HUES6 (cell line): Measurements from ENCODE around the gene DHRS13.

Experiments used
- H3K27ac ChIP-seq: 2 replicates; pipeline ENCODE4 v1.7.0; 2013; ENCODE audit warnings: low read depth, mild to moderate bottlenecking, low read length, inconsistent platforms
- H3K27me3 ChIP-seq: 2 replicates; pipeline ENCODE4 v1.6.1; 2013; ENCODE audit warnings: low read length; ENCODE audit not compliant: control insufficient read depth, insufficient read depth
- H3K36me3 ChIP-seq: 2 replicates; pipeline ENCODE4 v1.6.1; 2013; ENCODE audit warnings: low read length; ENCODE audit not compliant: control insufficient read depth, insufficient read depth
- H3K4me1 ChIP-seq: 2 replicates; pipeline ENCODE4 v1.6.1; 2013; ENCODE audit warnings: low read length; ENCODE audit not compliant: control insufficient read depth, insufficient read depth
- H3K4me3 ChIP-seq: 2 replicates; pipeline ENCODE4 v1.5.1; 2013; ENCODE audit warnings: low read depth, low read length
- H3K9ac ChIP-seq: one replicate; pipeline ENCODE4 v1.6.1; 2013; ENCODE audit warnings: mild to moderate bottlenecking, low read length
- H3K9me3 ChIP-seq: 2 replicates; pipeline ENCODE4 v1.6.1; 2013; ENCODE audit warnings: low read depth, low read length; ENCODE audit not compliant: control insufficient read depth, insufficient read depth

Gene DHRS13

DNA sequence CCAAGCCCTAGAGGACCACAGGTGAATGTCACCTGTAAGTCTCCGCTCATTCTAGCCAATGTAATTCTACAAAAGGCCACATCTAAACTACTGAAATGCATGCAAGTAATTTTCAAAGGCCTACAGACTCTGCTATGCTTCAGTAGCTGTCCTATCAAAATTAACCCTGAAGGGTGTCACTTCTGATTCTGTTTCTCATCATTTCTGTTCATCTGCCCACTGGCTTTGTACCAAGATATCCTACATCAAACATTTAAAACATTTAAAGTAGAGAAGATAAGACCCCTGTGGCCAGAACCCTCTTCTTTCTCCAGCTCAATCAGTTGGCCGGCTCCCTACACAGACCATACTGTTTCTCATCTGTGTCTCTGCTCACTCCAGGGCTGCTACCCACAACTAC, 26.9 kb upstream of the DHRS13 start:
- Histone ChIP-seq H3K4me3 (no peak overlapping the region), H3K4me1 (no peaks in the 10 kb centered on the region), H3K27ac (no peak overlapping the region), H3K36me3 (peaks cover 48% of the 10 kb centered on the region), H3K27me3 (no peaks in the 10 kb centered on the region), H3K9me3 (no peaks in the 10 kb centered on the region), H3K9ac (no peak overlapping the region)

DNA sequence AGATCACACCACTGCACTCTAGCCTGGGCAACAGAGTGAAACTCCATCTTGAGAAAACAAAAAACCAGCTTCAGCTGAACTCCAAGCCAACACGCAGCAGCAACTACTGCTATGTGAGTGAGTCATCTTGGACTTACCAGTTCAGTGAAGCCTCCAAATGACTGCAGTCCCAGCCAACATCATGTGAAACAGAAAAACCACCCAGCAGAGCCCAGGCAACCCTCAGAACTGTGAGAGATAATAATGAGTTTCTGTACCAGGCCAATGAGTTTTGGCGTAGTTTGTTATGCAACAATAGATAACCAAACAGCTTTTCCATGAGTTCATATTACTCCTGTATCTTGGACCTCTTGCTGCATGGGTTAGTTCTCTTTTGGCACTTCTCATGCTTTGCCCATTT, 25.2 kb upstream of the DHRS13 start:
- Histone ChIP-seq H3K9me3 (no peaks in the 10 kb centered on the region), H3K27ac (no peak overlapping the region), H3K27me3 (no peaks in the 10 kb centered on the region), H3K4me1 (no peaks in the 10 kb centered on the region), H3K36me3 (peaks cover 61% of the 10 kb centered on the region), H3K4me3 (no peak overlapping the region), H3K9ac (no peak overlapping the region)

- Histone ChIP-seq H3K36me3 (peaks cover 67% of the 10 kb centered on the region), H3K4me3 (no peak overlapping the region), H3K9me3 (no peaks in the 10 kb centered on the region), H3K4me1 (no peaks in the 10 kb centered on the region), H3K9ac (no peak overlapping the region), H3K27ac (no peak overlapping the region), H3K27me3 (no peaks in the 10 kb centered on the region)
Measured at GRCh38 chr17:28926786-28927185, 23.9 kb upstream of the DHRS13 start.

DNA sequence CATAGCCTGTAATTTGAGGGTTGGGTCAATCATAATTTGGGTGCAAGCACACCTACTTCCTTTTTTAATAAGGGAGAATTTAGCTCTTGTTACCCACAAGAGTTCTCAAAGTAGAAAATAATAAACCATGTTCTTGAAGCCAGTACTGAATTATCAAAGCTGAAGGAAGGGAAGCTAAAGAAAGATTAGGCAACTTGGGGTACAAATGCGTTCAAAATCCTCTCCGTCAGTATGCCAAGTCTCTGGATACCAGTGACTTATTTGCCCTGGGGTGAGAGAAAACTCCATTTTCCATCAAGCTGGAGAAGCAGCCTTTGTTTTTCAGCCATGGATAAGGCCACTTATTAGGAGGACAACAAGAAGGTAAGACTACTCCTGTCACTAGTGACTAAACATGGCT, 23.5 kb upstream of the DHRS13 start:
- no peaks in the 10 kb centered on the region for H3K9me3 ChIP-seq
- no peak overlapping the region for H3K4me3 ChIP-seq
- H3K27me3 ChIP-seq, result no peaks in the 10 kb centered on the region
- no peak overlapping the region for H3K27ac ChIP-seq
- no peak overlapping the region for H3K9ac ChIP-seq
- peaks cover 71% of the 10 kb centered on the region for H3K36me3 ChIP-seq
- H3K4me1 ChIP-seq, result no peaks in the 10 kb centered on the region

- Histone ChIP-seq H3K27ac (no peak overlapping the region), H3K4me3 (no peak overlapping the region), H3K4me1 (no peaks in the 10 kb centered on the region), H3K27me3 (no peaks in the 10 kb centered on the region), H3K9ac (no peak overlapping the region), H3K9me3 (no peaks in the 10 kb centered on the region), H3K36me3 (peaks cover 75% of the 10 kb centered on the region)
Measured at GRCh38 chr17:28925912-28926365, 23.1 kb upstream of the DHRS13 start.

DNA sequence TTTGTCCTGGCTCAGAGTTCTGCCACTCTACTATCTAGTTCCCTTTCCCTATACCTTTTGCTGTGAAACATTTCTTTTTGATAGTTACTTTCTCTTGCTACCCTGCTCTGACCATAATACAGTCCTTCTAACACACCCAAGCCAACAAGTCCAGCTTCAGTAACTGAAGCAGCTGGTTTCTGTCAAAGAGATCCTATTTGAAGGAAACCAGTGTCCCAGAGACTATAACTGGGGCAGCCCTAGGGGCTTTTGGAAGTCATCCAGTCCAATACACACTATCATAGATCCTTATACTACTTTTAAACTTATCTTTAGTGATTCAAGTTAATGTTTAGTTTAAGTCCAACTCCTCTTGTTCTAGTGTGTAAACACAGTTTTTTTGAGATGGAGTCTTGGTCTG, 17.3 kb upstream of the DHRS13 start:
- H3K27ac ChIP-seq, result no peak overlapping the region
- no peaks in the 10 kb centered on the region for H3K4me1 ChIP-seq
- no peak overlapping the region for H3K4me3 ChIP-seq
- H3K9me3 ChIP-seq, result no peaks in the 10 kb centered on the region
- peaks cover 96% of the 10 kb centered on the region for H3K36me3 ChIP-seq
- no peak overlapping the region for H3K9ac ChIP-seq
- H3K27me3 ChIP-seq, result no peaks in the 10 kb centered on the region

DNA sequence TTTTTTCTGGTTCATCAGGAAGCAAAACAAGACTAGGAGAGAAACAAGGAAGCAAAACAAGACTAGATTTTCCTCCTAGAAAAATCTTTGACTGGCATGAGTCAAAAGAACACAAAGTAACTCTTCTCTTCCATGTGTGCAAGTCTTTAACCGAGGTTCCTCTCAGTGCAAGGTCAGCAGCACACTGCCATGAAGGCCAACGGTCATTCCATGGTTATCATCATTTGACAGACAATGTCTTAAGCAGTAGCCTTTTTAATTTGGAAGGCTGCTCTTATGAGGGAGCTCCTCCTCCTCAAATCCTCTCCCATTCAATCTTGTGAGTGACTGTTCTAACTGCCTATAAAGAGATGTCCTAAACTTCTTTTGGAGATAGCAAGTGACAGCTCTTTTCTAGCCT, 15.4 kb upstream of the DHRS13 start:
- H3K36me3 ChIP-seq, result peaks cover 94% of the 10 kb centered on the region
- H3K9ac ChIP-seq, result no peak overlapping the region
- H3K27me3 ChIP-seq, result no peaks in the 10 kb centered on the region
- H3K4me1 ChIP-seq, result no peaks in the 10 kb centered on the region
- no peaks in the 10 kb centered on the region for H3K9me3 ChIP-seq
- no peak overlapping the region for H3K4me3 ChIP-seq
- H3K27ac ChIP-seq, result no peak overlapping the region

DNA sequence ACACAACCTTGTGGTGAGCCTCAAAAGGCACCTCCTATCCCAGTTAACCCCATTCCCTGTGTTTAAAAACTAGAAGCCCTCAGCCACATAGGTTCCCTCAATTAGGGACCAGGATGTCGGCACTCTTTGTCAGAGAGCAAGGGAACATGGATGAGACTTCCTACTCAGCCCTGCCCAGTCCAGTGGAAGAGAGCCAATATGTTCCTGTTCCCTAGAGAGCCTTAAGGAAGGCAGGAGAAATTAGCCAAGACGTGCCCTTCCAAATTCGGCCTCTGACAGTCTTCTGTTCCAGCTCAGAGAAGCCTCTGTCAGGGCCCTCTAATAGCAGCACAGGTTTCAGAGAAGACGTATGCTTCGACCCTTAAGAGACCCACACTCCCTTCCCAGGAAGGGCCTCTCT, 14.6 kb upstream of the DHRS13 start:
- Histone ChIP-seq H3K9ac (no peak overlapping the region), H3K27ac (no peak overlapping the region), H3K9me3 (no peaks in the 10 kb centered on the region), H3K4me1 (no peaks in the 10 kb centered on the region), H3K4me3 (no peak overlapping the region), H3K27me3 (no peaks in the 10 kb centered on the region), H3K36me3 (peaks cover 94% of the 10 kb centered on the region)

- Histone ChIP-seq H3K36me3 (peaks cover 94% of the 10 kb centered on the region), H3K4me3 (no peak overlapping the region), H3K9ac (no peak overlapping the region), H3K27ac (no peak overlapping the region), H3K9me3 (no peaks in the 10 kb centered on the region), H3K4me1 (no peaks in the 10 kb centered on the region), H3K27me3 (no peaks in the 10 kb centered on the region)
Measured at GRCh38 chr17:28917029-28917428, 14.2 kb upstream of the DHRS13 start.

DNA sequence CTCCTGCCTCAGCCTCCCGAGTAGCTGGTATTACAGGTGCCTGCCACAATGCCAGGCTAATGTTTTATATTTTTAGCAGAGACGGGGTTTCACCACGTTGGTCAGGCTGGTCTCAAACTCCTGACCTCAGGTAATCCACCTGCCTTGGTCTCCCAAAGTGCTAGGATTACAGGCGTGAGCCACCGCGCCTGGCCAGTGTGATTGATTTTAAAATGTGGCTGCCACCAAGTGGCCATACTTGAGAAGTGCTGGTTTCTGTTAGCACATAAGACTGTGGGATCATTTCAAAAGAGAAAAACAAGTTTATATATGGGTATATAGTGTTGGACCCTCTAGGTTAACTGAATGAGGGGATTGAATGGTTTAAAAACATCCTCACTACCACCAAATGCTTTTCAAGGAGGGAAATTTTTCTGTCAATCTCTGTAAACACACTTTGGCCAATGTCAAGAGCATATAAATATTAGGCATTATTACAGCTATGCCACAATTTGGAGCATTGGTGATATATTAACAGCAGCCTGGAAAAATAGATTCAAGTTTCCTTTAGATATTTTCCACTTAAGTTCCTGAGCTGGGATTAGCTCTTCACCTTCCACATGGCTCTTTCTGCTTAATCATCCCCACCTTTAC, 13.5 kb upstream of the DHRS13 start:
- Histone ChIP-seq H3K9ac (no peak overlapping the region), H3K4me1 (no peaks in the 10 kb centered on the region), H3K27ac (no peak overlapping the region), H3K4me3 (no peak overlapping the region), H3K36me3 (peaks cover 94% of the 10 kb centered on the region), H3K9me3 (no peaks in the 10 kb centered on the region), H3K27me3 (no peaks in the 10 kb centered on the region)

DNA sequence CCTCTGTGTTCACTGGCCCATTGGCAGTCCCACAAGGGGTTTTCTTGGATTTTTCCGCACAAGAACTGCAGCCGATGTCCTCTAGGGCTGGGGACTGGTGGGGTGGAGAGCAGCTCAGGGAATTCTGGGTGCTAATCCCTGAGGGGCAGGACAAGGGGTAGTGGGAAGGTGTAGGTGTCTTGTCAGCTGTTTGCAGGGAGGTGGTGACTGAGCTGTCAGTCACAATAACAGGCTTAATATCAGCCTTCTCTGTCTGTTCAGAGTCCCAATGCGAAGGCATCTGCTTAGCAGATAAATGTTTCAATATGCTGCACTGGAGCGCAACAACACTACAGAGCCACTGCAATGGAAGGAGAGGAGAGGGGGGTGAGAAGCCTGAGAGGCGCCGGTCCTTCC, 10.1 kb upstream of the DHRS13 start:
- no peak overlapping the region for H3K9ac ChIP-seq
- H3K36me3 ChIP-seq, result peaks cover 96% of the 10 kb centered on the region

More for the DNA sequence above, 10.1 kb upstream of the DHRS13 start:
- Histone ChIP-seq H3K27ac (no peak overlapping the region), H3K4me3 (no peak overlapping the region), H3K4me1 (peaks cover 20% of the 10 kb centered on the region; the same call in 1 of the 2 replicates), H3K27me3 (no peaks in the 10 kb centered on the region), H3K9me3 (no peaks in the 10 kb centered on the region)
